ENCODE results near the gene CEMIP.
"Not testable (repeated sequence)": the region's sequence is repeated elsewhere in the genome, so short reads cannot be mapped to it uniquely, and the experiment has no call there.

- TF ChIP-seq POLR2A (IDR thresholded peaks at IDR 0.05; ENCODE audit: insufficient read depth in 1 of 2, low read depth in 2 of 2, low read length in 2 of 2); RXRB (CRISPR knock-in tag; IDR thresholded peaks at IDR 0.05; ENCODE audit: borderline replicate concordance); IKZF5 (CRISPR knock-in tag; IDR thresholded peaks at IDR 0.05); ZBTB8A (CRISPR knock-in tag; IDR thresholded peaks at IDR 0.05; ENCODE audit: borderline replicate concordance, low read depth); ZNF276 (CRISPR knock-in tag; IDR thresholded peaks at IDR 0.05; ENCODE audit: low read depth); MAFK (conservative IDR thresholded peaks at IDR 0.05 in 1 of 2, IDR thresholded peaks at IDR 0.05 in 1 of 2; ENCODE audit: low read length in 2 of 2); ZFP37 (CRISPR knock-in tag; IDR thresholded peaks at IDR 0.05; ENCODE audit: borderline replicate concordance); ARID4A (CRISPR knock-in tag; IDR thresholded peaks at IDR 0.05; ENCODE audit: borderline replicate concordance); RAD21 (CRISPR knock-in tag; IDR thresholded peaks at IDR 0.05): not testable (repeated sequence)
Measured at GRCh38 chr15:80965454-80965853, 186.3 kb downstream of the CEMIP start.
